NCI-H2029 (cell line): ENCODE results near the gene VAV2.

Experiments
- DNase-seq: peaks from one replicate; lab custom pipeline; 2025; lab: John Stamatoyannopoulos, UW

VAV2 gene

DNA sequence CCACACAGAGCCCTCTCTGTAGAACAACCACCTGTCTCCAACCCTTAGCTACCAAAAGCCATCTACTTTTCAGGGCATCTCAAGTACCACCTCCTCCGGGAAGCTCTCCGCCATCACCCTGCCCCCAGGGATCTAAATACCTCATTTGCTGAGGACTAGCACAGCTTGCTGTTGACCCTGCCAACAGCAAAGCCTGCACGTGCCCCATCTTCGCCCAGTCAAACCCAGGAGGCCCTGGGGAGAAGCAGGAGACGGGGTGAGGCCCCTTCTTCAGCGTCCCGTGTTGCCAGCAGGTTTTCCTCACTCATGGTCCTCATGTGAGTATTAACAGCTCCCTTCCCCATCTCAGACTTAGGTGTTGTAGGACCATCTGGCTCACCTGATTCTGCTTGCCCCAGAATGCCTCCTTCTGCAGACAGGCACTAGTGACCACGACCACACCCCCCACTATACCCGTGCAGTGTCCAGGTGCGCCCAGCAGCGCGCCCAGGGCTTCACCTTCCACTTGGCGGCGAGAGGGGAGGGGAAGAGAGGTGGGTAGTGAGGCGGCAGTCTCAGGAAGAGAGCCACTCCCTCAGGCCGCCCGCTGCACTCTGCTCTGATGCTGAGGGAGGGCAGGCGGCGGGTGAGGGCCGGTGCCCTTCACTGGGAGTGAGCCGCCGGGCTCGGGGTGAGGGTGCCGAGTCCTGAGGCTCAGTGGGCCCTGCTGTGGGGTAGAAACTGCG, 11.1 kb downstream of the VAV2 start:
- no peak for DNase-seq

DNA sequence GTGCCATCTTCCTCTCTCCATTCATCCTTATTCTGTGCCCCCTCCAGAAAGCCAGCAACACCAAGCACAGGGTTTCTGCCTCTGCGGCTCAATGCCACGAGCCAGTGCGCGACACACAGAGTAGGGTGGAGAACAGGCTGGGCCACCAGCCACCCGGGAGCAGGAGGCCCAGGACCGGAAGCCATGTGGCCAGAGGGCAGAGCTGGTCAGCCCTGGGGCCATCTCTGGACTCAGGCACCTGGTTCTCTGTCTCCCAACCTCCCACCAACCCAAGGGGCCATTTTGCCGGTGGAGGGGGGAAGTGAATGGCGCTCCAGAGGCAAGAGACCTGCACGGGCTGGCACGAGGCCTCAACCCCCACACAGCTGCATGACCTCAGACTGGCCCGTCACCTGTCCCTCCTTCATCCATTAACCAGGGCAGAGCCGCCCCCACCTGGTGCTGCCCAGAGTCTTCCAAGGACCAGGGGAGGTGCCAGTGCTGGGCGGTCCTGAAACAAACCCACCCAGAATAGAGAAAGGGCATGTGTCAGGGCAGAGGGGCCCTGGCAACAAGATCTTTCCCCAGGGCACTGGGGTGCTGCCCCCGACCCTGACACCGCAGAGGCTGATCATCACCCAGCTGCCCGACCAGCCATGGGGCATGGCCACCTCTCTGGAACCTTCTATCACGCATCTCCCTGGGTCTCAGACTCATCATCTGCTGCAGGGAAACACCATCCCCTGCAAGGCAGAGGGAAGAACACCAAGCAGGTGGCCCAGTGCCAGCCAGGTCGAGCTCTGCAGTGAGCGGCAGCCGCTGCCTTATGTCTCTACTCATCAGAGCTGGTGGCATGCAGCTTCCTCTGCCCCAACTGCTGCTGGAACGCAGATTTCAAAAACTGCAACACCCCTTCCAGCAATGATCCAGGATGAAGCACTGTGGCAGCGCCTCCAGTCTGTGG, 11.9 kb downstream of the VAV2 start:
- DNase-seq: no peak

DNA sequence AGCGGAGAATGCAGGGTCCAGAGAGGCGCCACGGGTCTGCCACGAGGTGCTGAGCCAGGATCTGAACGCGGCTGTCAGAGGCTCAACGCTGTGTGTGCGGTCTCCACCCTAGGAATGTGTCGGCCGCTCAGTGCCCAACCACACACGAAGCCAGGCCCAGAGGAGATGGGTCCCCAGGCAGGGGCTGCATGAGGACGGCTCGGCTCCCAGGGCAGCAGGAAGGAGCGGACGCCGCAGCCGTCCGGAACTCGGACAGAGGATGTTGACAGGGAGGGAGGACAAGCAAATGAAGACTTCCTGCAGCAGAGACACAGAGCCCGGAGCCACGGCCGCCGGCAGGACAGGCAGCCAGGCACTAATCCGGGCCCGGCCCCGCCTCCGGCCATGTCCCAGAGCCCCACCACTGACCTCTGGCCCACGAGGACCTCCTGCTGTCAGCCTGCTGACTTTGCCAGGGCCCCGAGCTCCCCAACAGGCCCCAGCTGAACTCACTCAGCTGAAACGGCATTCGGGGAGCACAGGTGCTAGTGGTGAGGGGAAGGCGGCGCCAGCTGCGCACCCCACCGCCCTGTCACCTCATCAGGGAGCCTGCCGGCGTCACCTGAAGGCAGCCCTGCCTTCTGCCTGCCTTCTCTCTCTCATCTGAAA, 12.7 kb downstream of the VAV2 start:
- no peak for DNase-seq

DNA sequence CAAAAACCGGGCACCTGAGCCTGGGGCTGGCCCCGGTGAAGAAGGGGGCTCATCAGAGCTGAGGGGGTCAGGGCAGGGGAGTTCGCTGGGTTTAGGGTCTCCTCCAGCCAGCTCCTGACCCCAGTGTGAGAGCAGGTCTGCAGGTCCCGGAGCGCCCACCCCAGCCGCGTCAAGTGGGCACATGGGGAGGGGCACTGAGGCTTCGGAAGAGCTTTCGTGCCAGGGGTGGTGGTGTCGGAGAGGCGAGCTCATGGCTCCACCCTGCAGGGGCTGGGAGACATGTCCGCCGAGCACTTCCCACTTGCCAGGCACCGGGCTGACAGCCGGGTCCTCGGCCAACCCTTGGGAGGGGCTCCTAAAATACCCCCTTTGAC, 13.2 kb downstream of the VAV2 start:
- no peak for DNase-seq

DNA sequence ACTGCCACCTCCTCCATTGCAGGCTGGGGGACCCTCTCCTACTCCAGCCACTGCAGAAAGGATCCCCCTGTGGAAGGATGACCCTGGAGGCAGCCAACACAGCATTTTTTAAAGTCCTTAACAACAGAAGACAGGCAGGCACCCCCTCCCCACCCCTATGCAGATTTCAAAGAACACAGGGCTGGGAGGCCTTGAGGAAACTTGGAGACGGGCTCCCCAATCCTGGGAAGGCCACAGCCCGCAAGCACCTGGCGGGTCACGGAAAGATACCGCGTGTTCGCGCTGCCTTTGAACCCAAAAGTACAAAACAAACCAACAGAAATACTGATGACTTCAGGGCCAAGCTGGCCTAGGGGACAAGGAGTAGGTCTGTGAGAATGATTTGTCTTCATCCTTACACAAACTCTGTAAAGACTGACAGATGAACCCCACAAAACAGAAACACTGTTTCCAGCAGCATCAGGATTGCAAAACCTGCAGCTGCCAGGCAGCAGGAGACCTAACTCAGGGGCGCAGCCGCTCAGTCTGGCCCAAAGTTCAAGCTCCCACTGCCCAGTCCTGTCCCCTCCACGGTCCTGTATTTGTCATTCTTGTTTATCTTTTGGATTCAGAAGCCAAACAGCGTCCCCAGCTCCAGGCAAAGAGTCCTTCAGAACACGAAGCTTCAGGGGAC, 13.8 kb downstream of the VAV2 start:
- DNase-seq: no peak

DNA sequence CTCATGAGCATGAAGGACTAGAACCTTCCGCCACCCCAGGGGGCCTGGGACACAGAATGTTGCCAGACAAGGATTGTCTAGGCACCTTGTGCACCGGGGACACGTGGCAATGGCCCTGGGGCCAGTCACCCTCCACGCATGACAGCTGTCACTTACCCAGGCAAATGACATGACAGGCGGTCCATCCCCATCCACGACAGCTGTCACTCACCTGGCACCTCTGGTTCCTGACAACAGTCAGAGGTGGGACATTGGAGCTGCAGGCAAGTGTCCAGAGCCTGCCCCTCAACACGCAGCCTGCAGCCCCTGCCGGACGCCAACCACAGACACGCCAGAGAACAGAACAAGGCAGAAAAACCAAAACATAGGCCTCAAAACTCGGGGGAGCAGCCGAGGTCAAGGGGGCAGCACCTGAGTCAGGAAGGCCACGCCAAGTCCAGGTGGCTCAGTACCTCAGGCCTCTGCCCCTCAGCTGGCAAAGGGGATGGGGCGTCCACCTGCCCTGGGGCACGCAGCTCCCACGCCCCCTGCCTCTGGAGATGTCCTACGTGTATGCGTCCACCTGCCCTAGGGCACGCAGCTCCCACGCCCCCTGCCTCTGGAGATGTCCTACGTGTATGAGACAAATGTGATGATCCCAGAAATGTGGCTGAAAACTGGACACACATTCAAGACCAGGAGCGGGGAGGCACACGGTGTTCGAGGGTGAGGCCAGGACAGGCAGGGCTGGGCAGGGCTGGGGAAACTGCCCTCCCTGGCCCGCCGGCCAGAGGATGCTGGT, 14.5 kb downstream of the VAV2 start:
- no peak for DNase-seq

DNA sequence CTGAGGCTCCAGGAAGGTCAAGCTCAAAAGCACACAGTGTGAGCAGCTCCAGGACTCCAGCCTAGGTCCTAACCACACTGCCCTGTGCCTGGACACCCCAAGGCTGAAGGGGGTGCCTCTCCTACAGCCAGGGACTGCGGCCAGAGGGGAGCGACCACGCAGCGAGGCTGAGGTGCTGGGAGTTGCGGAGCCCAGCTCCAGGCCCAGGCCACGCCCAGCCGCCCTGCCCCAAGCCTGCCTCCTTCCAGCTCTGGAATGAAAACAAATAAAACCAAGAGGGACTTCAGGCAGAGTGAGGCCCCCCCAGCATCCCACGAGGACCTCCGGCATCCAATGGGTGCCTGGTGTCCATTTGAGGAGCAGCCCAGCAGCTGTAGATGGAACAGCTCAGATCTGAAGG, 15.2 kb downstream of the VAV2 start:
- DNase-seq: no peak

DNA sequence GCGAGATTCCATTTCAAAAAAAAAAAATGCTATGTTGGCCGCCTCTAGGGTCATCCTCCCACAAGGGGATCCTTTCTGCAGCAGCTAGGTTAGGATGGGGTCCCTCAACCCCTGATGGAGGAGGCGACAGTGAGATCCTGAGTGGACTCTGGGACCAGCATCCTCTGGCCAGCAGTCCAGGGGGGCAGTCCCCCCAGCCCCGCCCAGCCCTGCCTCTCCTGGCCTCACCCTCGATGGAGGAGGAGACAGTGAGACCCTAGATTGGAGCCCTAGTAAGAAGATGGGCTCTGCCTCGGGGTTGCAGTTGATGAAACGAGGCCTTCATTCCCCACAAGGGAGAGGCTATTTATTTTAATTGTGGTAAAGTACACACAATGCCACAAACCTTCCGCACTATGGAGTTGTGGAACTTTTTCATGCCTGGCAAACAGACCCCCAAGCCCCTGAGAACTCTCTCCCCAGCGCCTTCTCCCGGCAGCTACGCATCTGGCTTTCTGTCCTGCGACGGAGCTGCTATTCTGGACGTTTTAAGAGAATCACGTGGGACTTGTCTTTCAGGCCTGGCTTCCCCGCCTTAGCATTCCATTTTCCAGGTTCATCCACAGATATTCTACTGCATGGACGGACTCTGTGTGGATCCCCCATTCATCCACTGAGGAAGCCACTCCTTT, 15.8 kb downstream of the VAV2 start:
- no peak for DNase-seq

DNA sequence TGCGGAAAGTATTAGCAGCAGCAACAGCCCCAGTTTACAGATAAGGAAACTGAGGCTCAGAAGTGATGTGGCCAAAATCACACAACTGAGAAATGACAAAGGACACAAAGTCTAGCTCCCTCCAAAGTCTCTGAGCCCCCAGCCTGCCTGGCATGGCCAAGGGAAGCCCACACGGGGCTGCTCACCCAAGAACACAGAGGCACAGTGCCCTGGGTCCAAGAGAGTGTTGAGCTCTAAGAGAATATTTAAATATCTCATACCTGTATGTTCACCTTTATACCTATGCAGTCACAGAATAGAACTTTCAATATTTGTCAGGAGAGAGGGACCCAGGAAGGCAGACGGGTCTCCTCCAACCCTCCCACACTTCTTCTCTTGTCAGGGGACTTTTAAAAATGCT, 16.6 kb downstream of the VAV2 start:
- DNase-seq: no peak

DNA sequence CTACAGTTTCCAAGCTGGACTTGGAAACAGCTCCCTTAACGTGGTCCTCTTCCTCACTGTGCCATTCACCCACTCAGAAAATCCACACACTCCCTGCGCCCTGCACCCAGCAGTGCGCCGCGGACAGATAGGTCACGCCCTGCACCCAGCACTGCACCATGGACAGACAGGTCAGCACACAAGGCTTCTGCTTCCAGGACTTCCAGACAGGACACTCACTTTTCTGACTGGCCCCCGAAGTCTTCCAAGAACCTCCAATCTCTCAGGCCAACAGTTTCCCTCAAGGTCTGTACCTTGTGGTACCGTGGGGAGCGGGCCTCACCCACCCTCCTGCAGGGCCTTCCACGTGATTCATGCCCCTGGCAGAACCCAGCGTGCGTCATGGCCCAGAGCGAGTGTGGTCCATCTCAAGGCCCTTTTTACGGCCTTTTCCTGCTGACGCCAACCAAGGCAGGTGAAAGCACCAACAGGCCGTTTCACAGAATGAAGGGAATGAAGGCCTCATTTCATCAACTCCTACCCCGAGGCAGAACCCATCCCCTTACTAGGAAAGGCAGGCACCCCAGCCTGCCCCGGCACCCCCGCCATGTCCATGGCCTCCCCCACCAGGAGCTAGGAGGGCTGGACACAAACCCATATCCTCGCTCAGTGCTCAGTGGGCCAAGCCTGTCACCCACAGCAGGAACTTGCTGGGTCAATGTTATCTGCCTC, 17.3 kb downstream of the VAV2 start:
- DNase-seq: no peak

DNA sequence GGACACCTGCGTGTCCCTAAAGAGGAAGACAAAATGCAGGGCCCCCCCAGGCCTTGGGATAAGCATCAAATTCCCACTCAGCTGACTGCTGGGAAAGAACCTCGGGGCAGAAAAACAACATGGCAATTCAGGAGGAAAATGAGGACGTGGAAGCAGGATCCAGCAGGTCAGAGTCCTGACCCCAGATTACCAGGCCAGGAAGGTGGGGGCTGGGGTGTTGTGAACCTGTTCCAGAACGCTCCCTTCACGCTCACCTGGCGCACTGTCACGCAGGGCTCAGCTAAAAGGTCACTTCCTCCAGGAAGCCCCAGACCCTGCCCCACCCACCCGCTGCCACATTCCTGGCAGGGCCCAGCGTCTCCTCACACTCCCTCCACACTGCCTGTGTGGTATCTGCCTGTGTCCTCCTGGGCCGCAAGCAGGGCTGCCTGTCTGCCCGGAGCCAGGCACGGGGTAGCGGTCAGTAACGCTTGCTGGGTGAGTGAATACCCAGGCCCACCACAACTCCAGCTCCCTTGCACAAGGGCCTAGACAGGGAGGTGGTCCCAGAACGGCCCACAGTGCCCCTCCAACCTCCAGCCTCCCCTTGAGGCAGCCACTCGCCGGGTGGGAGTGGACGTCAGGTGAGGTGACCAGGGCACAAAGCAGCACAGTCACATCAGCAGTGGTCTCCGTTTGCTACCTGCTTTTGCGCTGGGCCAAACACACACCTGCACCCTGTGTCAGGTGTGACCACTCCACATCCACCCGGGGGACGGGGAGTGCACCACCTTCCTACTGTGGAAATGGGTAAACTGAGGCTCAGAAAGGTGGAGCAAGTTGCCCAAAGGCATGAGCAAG, 18.1 kb downstream of the VAV2 start:
- no peak for DNase-seq

DNA sequence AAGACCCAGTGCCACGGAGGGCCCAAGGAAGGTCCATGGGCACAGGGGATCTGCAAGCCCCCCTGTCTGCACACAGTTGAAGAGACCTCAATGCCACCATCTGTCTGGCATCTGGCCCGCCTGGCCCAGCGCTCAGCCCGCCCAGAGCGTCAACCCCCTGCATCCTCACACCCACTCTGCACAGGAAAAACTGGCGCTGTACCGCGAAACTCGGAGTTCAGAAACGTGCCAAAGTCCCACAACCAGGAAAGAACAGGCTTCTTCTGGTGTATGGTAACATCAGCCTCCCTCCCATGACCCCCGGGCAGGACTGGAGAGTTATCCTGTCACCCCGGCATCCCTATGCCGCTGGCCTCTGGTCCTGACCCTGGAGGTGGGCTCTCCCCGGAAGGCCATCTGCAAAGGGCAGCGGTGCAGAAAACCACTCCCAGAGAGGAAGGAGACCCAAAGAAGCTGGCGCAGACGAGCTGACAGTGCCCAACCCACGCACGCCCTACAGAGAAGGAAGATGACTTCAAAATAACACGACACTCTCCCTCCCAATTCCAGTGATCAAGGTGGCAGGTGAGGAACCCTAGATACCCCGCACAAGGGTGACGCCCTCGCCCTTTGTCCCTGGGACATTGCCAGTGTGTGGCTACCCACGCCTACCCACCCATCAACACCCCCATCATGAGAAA, 18.9 kb downstream of the VAV2 start:
- no peak for DNase-seq

DNA sequence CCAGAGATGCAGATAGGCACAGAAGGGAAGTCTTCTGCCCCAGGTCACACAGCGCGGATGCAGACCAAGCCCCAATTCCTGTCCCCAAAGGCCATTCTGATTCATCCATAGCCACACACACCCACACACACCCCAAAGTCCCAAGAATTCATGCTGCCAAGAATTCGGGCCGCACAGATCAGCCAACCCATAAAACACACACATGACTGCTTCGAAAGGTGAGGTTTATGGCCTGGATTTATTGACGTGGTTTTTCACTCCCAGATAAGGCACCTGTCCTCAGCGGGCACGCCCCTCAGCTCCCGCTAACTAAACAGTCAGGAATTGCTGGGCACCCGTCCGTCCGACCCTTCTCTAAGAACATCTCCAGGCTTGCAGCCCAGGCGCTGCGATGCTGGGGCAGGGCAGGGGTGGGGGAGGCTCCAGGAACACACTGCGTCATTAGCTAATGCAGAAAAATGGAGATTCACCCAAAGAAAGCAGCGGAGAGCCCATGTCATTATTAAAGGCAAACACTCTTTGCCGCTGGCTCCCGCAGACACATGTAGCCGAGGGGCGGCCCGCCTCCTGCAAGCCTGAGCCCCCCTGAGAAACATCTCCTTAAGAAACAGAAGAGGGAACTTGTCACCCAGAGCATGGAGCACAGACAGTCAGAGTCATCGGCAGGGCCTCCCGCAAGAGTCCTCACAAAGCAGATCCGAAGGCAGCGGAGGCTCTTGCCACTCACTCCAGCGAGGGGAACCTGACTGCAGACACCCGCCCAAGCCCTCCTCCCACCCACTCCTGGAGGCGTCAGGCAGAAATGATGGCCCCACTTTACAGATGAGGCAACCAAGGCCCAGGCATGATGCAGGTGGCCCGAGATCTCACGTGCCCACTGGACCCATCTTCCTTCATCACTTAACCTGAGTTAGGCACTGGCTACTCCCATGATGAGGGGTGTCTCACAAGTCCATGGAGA, 19.9 kb downstream of the VAV2 start:
- DNase-seq: no peak

DNA sequence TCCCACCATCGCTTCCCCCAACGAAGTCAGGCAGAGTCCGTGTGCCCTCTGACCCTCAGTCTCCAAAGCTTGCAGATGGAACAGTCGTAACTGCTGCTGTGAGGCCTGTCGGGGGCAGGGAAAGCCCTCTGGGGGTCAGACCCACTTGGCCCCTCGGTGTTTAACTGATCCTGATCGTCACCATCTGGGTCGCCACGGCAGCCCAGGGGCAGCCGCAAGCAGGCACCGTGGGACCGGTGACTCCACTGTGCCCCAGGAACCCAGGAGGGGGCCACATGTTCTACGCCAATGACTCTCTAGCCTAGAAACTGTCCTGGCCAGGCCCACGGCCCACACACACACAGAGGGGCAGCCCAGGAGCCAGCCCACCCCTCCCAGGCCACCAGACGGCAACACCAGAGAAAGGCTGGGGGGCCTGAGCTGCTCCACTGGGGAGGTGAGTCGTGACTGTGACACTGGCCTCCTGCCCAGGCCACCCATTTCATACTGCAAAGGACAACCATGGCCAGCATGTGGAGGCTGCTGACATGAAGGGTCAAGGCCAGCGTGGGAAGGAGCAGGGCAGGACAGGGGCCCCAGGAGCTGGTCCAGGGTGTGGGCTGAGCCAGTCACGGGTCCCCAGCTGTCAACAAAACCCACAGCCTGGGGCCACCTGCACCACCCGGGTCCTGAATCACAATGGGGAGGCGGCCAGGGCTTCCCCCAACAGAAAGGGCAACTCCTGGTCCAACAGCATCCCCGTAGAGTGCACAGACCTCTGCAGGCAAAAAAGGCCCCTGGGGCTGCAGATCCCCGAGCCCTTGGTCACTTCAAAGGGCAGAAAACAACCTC, 20.8 kb downstream of the VAV2 start:
- no peak for DNase-seq

DNA sequence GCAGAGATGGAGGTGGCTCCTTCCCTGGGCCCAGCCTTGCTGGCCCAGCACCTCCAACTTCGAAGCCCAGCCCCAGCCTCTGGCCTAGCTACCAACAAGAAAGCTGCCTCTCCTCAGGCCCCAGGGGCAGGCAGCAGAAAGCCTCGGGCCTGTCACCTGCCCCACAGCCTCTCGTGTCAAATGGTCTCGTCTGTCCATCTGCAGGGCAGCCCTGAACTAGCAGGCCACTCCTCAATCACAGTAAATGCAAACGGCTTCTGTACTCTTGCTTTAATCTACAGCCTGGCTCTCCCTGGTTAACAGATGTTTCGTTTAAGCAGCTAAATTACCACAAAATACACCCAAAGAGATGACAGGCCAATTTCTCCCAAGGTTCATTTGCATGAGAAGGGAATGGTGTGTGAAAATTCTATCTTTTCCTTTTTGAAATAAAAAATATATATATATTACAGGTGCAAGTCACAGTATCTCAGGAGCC, 21.5 kb downstream of the VAV2 start:
- DNase-seq: no peak
